OCI-LY3 (cell line): ENCODE data around the gene KRT85.

Experiments
- EZH2phosphoT487 ChIP-seq: fragments of 200-600 bp; shearing (Covaris generic); IDR thresholded peaks from 2 replicates; pipeline ENCODE4 v1.6.1; 2018; ENCODE audit warnings: antibody characterized with exemption, mixed run types, low read depth
- TF ChIP-seq, protein P1 (sequence below): fragments of 200-600, 300-600 bp; sonication (generic); IDR thresholded peaks from 2 replicates; pipeline ENCODE4 v1.5.1; 2014; ENCODE audit warnings: antibody characterized with exemption, low read length, low read depth

DNA sequence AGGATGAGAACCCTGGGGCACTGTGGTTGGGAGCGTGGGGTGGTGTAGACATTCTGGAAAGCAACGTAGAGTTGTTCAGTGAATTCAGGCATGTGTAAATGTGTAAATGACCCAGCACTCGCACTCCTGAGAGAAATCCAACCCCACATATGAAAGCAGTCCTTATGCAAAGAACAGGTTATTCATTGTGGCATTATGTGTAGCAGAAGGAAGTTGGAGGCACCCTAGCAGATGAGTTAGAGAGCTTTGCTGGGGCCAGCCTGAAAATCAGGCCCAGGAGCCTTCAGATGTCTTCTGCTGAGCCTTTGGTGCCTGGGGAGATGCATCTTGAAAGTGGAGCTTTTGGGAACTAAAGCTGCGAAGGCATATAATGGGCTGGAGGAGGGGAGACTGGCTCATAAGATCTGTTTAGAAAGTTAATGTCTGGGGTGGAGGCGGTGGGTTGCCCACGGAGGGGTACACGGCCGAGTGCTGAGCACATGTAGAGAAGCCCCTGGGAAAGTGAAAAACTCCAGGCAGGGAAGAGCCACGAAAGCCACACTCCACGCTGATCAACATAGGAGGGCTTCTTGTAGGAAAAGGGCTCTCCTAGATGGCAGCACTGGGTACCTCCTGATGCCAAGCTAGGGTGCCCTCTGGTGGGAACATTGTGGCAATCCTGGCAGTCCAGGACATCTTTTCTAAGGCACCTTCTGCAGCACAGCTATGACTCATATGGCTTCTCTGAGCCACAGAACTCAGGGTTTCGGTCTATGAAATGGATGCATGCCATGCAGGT lies 40.0 kb downstream of the KRT85 start:
- TF ChIP-seq, protein P1, sequence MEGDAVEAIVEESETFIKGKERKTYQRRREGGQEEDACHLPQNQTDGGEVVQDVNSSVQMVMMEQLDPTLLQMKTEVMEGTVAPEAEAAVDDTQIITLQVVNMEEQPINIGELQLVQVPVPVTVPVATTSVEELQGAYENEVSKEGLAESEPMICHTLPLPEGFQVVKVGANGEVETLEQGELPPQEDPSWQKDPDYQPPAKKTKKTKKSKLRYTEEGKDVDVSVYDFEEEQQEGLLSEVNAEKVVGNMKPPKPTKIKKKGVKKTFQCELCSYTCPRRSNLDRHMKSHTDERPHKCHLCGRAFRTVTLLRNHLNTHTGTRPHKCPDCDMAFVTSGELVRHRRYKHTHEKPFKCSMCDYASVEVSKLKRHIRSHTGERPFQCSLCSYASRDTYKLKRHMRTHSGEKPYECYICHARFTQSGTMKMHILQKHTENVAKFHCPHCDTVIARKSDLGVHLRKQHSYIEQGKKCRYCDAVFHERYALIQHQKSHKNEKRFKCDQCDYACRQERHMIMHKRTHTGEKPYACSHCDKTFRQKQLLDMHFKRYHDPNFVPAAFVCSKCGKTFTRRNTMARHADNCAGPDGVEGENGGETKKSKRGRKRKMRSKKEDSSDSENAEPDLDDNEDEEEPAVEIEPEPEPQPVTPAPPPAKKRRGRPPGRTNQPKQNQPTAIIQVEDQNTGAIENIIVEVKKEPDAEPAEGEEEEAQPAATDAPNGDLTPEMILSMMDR, result peak; percentile 99
- TF ChIP-seq EZH2phosphoT487, result no peak
